Vagina (tissue), 2 donors: Measurements from ENCODE around the gene ODAD3. TPM values are rescaled to one million over a fixed set of nuclear protein-coding genes. Genes with fewer than 3 reads are reported as not detected.

Experiments
- DNase-seq, 2 donors: peaks; one replicate each; pipeline ENCODE4 v3.0.0-alpha.2; 2017; ENCODE audit errors: extremely low spot score in 2 of 2
- H3K27ac ChIP-seq: fragments of 200-600 bp; sonication (generic); one replicate; pipeline ENCODE4 v1.5.1; 2019
- H3K27me3 ChIP-seq: fragments of 200-600 bp; sonication (generic); one replicate; pipeline ENCODE4 v1.5.1; 2019
- H3K36me3 ChIP-seq, 2 donors: fragments of 200-600 bp; sonication (generic); one replicate each; pipeline ENCODE4 v1.5.1; 2017 to 2019
- H3K4me1 ChIP-seq: fragments of 200-600 bp; sonication (generic); one replicate; pipeline ENCODE4 v1.5.1; 2019
- H3K4me3 ChIP-seq, 2 donors: fragments of 200-600 bp; sonication (generic); 1 replicate in 1 of 2; 2 replicates in 1 of 2; pipeline ENCODE4 v1.5.1; 2016 to 2019
- H3K9me3 ChIP-seq: fragments of 200-600 bp; sonication (generic); one replicate; pipeline ENCODE4 v1.5.1; 2019
- POLR2A ChIP-seq, 2 donors: fragments of 450-650 bp; IDR thresholded peaks; one replicate each; pipeline ENCODE4 v1.6.1; 2017; ENCODE audit warnings: antibody characterized with exemption in 2 of 2, mild to moderate bottlenecking in 2 of 2, moderate library complexity in 2 of 2
- POLR2AphosphoS5 ChIP-seq, 2 donors: sonication (generic); formaldehyde crosslinking; IDR thresholded peaks; one replicate each; pipeline ENCODE4 v1.9.0; 2017; ENCODE audit warnings: antibody characterized with exemption in 2 of 2, mild to moderate bottlenecking in 2 of 2, low read depth in 1 of 2; ENCODE audit not compliant: insufficient read depth in 1 of 2
- intact Hi-C: fragments of 100-400 bp; cut with DNase I; formaldehyde crosslinking; loops from one replicate; pipeline ENCODE4 v1.15.1; 2023
- total RNA-seq: library from RNA; depleted of rRNA; stranded (reverse); fragments of >200 nt; gene quantifications from one replicate; pipeline ENCODE4 v1.2.3, GENCODE V29; 2016
- TF ChIP-seq, protein P1 (sequence below), 3 experiments: fragments of 450-650 bp in 2 of 3; fragments of 200-600 bp in 1 of 3; sonication (generic) in 1 of 3; IDR thresholded peaks; one replicate each; pipeline ENCODE4 v1.5.1; 2017 to 2019; ENCODE audit warnings: antibody characterized with exemption in 3 of 3, mild to moderate bottlenecking in 2 of 3, moderate library complexity in 2 of 3

The ODAD3 gene
- total RNA-seq, 1 donor from 2014 or later: not detected

DNA sequence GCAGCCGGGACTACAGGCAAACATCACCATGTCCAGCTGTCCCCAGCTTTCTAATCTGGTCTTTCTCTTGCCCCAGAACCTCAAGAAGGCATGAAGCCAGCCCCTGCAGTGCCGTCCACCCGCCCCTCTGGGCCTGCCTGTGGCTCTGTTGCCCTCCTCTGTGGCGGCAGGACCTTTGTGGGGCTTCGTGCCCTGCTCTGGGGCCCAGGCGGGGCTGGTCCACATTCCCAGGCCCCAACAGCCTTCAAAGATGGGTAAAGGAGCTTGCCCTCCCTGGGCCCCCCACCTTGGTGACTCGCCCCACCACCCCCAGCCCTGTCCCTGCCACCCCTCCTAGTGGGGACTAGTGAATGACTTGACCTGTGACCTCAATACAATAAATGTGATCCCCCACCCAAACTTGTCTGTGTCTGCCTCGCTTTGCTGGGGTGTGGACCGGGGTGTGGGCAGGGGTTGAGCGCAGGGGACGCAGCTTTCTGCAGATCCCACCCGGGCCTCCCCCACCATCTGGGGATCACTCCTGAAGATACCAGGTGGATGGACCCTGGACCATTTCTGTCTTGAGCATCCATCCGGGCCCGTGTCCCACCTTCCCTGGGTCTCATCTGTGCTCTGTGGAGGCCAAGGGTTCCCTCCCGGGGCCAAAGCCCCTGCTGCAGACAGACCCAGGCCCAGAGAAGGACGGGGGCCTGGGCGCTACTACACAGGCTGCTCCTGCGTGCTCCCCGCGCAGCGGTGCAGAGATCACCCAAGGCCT lies 15.8 kb upstream of the ODAD3 start:
- intact Hi-C loops: loop anchor here (10.0 kb wide), 1 partner anchor 156 kb away; the partner anchor contains the start of gene TSPAN16
- Histone ChIP-seq H3K4me3 (no peak overlapping the region), H3K4me1 (no peaks in the 10 kb centered on the region), H3K9me3 (no peaks in the 10 kb centered on the region), H3K27me3 (no peaks in the 10 kb centered on the region), H3K36me3 (peaks cover 0 to 34% of the 10 kb centered on the region in 2 donors), H3K27ac (no peak overlapping the region)
- no peak for TF ChIP-seq POLR2A (IDR thresholded peaks at IDR 0.05)
- TF ChIP-seq POLR2AphosphoS5 (IDR thresholded peaks at IDR 0.05; ENCODE audit: insufficient read depth in 1 of 2, low read depth in 1 of 2): no peak
- TF ChIP-seq, protein P1, sequence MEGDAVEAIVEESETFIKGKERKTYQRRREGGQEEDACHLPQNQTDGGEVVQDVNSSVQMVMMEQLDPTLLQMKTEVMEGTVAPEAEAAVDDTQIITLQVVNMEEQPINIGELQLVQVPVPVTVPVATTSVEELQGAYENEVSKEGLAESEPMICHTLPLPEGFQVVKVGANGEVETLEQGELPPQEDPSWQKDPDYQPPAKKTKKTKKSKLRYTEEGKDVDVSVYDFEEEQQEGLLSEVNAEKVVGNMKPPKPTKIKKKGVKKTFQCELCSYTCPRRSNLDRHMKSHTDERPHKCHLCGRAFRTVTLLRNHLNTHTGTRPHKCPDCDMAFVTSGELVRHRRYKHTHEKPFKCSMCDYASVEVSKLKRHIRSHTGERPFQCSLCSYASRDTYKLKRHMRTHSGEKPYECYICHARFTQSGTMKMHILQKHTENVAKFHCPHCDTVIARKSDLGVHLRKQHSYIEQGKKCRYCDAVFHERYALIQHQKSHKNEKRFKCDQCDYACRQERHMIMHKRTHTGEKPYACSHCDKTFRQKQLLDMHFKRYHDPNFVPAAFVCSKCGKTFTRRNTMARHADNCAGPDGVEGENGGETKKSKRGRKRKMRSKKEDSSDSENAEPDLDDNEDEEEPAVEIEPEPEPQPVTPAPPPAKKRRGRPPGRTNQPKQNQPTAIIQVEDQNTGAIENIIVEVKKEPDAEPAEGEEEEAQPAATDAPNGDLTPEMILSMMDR (IDR thresholded peaks at IDR 0.05): no peak
- DNase-seq: no peak

DNA sequence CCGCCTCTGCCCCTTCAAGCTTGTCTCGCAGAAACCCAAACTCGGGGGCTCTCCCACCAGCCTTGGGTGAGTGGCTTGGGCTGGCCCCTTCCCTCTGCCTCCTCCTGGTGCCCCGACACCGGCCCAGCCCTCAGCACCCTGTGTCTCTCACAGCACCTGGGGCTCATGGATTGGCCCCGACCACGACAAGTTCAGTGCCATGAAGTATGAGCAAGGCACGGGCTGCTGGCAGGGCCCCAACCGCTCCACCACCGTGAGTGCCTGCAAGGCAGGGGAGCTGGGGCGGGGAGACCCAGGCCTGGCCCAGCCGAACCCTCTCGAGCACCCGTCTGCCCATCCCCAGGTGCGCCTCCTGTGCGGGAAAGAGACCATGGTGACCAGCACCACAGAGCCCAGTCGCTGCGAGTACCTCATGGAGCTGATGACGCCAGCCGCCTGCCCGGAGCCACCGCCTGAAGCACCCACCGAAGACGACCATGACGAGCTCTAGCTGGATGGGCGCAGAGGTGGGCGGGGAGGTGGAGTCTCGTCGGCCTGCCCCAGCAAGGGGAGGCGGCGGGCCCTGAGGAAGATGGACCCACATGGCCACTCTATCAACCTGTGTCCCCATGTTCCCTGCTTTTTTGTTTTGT lies 14.1 kb upstream of the ODAD3 start:
- no peaks in the 10 kb centered on the region for H3K4me1 ChIP-seq
- no peak for DNase-seq
- no peak overlapping the region for H3K4me3 ChIP-seq
- H3K9me3 ChIP-seq: no peaks in the 10 kb centered on the region
- H3K27ac ChIP-seq: no peak overlapping the region
- TF ChIP-seq POLR2A (IDR thresholded peaks at IDR 0.05) (no peak), POLR2AphosphoS5 (IDR thresholded peaks at IDR 0.05; ENCODE audit: insufficient read depth in 1 of 2, low read depth in 1 of 2) (no peak)
- TF ChIP-seq, protein P1 (IDR thresholded peaks at IDR 0.05): no peak
- H3K36me3 ChIP-seq: peaks cover 0 to 49% of the 10 kb centered on the region in 2 donors
- intact Hi-C loops: loop anchor here (10.0 kb wide), 1 partner anchor 414 kb away; no protein-coding TSS in a partner anchor
- H3K27me3 ChIP-seq: no peaks in the 10 kb centered on the region

DNA sequence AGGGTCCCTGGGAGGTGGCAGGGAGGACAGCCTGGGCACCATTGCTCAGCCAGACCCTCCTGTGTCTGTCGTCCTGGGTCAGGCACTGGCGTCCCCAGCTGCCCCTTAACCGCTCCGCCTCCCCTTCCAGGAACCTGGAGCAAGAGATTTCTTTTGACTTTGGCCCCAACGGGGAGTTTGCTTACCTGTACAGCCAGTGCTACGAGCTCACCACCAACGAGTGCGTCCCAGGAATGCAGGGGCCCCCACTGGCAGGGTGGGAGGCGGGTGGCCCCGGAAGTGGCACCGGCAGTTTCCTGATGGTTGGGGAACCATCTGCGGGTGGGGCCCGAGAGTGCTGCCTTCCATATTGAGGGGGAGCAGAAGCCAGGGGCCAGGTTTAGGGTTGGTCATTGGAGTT lies 13.5 kb upstream of the ODAD3 start:
- peaks cover 0 to 55% of the 10 kb centered on the region in 2 donors for H3K36me3 ChIP-seq
- no peak overlapping the region for H3K4me3 ChIP-seq
- H3K27me3 ChIP-seq: no peaks in the 10 kb centered on the region
- TF ChIP-seq POLR2AphosphoS5 (IDR thresholded peaks at IDR 0.05; ENCODE audit: insufficient read depth in 1 of 2, low read depth in 1 of 2): no peak
- no peak for TF ChIP-seq POLR2A (IDR thresholded peaks at IDR 0.05)
- TF ChIP-seq, protein P1 (IDR thresholded peaks at IDR 0.05): no peak
- no peak overlapping the region for H3K27ac ChIP-seq
- DNase-seq: no peak
- intact Hi-C loops: loop anchor here (10.0 kb wide), 1 partner anchor 414 kb away; no protein-coding TSS in a partner anchor
- H3K4me1 ChIP-seq: no peaks in the 10 kb centered on the region
- H3K9me3 ChIP-seq: no peaks in the 10 kb centered on the region

DNA sequence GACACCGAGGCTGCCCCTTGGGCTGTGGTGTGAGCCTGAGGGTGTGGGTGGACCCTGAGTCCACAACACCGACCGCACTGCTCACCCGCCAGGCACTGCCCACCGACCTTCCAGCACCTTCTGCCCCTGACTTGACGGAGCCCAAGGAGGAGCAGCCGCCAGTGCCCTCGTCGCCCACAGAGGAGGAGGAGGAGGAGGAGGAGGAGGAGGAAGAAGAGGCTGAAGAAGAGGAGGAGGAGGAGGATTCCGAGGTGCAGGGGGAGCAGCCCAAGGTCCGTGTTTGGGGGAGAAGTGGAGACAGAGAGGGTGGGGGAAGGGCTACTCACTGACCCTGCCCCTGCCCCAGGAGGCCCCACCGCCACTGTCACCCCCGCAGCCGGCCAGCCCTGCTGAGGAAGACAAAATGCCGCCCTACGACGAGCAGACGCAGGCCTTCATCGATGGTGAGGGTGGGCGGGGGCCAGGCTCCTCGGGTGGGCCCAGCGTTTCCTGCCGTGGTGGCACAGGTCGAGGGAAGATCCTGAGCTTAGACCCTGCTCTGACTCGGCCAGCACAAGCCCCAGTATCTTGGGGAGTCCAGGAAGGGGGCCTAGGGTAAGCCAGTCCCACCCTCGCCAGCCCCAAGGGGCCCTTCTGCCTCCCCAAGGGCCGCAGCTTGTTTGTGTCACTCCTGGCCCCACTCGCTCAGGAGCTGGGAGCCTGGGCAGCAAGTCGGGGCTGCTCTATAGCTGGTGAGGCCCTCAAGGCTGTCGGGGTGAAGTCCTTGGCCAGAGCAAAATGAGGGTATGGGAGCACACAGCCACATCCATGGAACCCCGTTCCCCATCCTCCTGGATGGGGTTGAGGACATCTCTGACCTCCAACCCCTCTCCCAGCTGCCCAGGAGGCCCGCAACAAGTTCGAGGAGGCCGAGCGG lies 12.7 kb upstream of the ODAD3 start:
- no peaks in the 10 kb centered on the region for H3K4me1 ChIP-seq
- intact Hi-C loops: loop anchor here (10.0 kb wide), 1 partner anchor 413 kb away; no protein-coding TSS in a partner anchor
- TF ChIP-seq POLR2AphosphoS5 (IDR thresholded peaks at IDR 0.05; ENCODE audit: insufficient read depth in 1 of 2, low read depth in 1 of 2) (no peak), POLR2A (IDR thresholded peaks at IDR 0.05) (no peak)
- TF ChIP-seq, protein P1 (IDR thresholded peaks at IDR 0.05): no peak
- no peaks in the 10 kb centered on the region for H3K9me3 ChIP-seq
- no peak overlapping the region for H3K4me3 ChIP-seq
- H3K27ac ChIP-seq: no peak overlapping the region
- H3K36me3 ChIP-seq: peaks cover 0 to 61% of the 10 kb centered on the region in 2 donors
- no peak for DNase-seq
- no peaks in the 10 kb centered on the region for H3K27me3 ChIP-seq
